Measurements from ENCODE around the gene BRD3. TPM values are rescaled to one million over a fixed set of nuclear protein-coding genes. Genes with fewer than 3 reads are reported as not detected.

BRD3 gene
- total and polyA plus RNA-seq, 2 of the 8 experiments (the other 6 are each of a cell fraction or from before 2014, with no cell fraction given) = 31.0 to 82.7 TPM

- Histone ChIP-seq H3K27ac (ENCODE audit: low read depth, low read length) (no peak overlapping the region), H3K36me3 (ENCODE audit: control insufficient read depth in 2 of 4, insufficient read depth in 4 of 4, low read length in 3 of 4) (peaks cover 32 to 79% (median 74%) of the 10 kb centered on the region in 4 experiments), H2BK12ac (ENCODE audit: low read depth, low read length) (no peak overlapping the region), H3K23me2 (ENCODE audit: low read depth, low read length) (no peaks in the 10 kb centered on the region), H2BK5ac (ENCODE audit: low read depth, low read length) (no peak overlapping the region), H3K4me3 (ENCODE audit: extremely low read depth in 1 of 4, insufficient read depth in 2 of 4, low read depth in 3 of 4, low read length in 4 of 4) (no peak overlapping the region), H3K4me1 (replicated peaks in 1 of 4; ENCODE audit: control insufficient read depth in 3 of 4, insufficient read depth in 4 of 4, low read length in 3 of 4) (no peaks in the 10 kb centered on the region; a peak in 1 of 7 replicates), H3K79me2 (ENCODE audit: control insufficient read depth in 1 of 2, insufficient read depth in 2 of 2, low read length in 2 of 2) (0 out of 4 replicates have a peak, but pooled peaks cover 0 to 1% of the 10 kb centered on the region in 2 experiments), H3K23ac (ENCODE audit: insufficient read length) (no peak overlapping the region), H2AK5ac (ENCODE audit: low read depth, low read length) (no peak overlapping the region), H3K9me3 (ENCODE audit: insufficient read depth in 2 of 2, low read depth in 1 of 2, low read length in 1 of 2) (no peaks in the 10 kb centered on the region), H3K9ac (replicated peaks in 1 of 4; ENCODE audit: extremely low read depth in 1 of 4, low read depth in 3 of 4, low read length in 3 of 4) (no peak overlapping the region), H4K91ac (replicated peaks; ENCODE audit: insufficient read length, low read length) (no peak overlapping the region), H4K20me1 (replicated peaks in 1 of 2; ENCODE audit: control insufficient read depth in 1 of 2, insufficient read depth in 2 of 2, low read length in 2 of 2) (peaks cover 13 to 22% of the 10 kb centered on the region in 2 experiments), H3K27me3 (replicated peaks in 1 of 4; ENCODE audit: control insufficient read depth in 3 of 4, extremely low read depth in 1 of 4, insufficient read depth in 3 of 4, low read length in 3 of 4) (no peaks in the 10 kb centered on the region), H3K18ac (ENCODE audit: extremely low read depth, low read length) (no peak overlapping the region), H3K4ac (replicated peaks; ENCODE audit: insufficient read length, low read depth, low read length) (no peak overlapping the region), H4K8ac (ENCODE audit: extremely low read depth, insufficient read depth, low read length) (no peak overlapping the region; the same call in 1 of the 2 replicates), H3K4me2 (ENCODE audit: insufficient read depth in 1 of 2, low read depth in 2 of 2, low read length in 2 of 2) (no peak overlapping the region), H4K5ac (ENCODE audit: insufficient read length, low read depth, low read length) (no peak overlapping the region), H2BK15ac (ENCODE audit: low read length) (no peak overlapping the region), H2BK20ac (ENCODE audit: low read length) (no peak overlapping the region), H3K14ac (ENCODE audit: insufficient read length) (no peak overlapping the region), H3K79me1 (ENCODE audit: low read depth, low read length) (peaks cover 4% of the 10 kb centered on the region; the same call in 1 of the 2 replicates), H2AFZ (ENCODE audit: low read length) (no peak overlapping the region), H2BK120ac (replicated peaks; ENCODE audit: low read depth, low read length) (no peak overlapping the region), H3K56ac (replicated peaks; ENCODE audit: insufficient read length, low read depth, low read length) (no peak overlapping the region)
- WGBS, 2 experiments (ENCODE audit: extremely low coverage in 1 of 2, insufficient coverage in 1 of 2, insufficient read length in 1 of 2, insufficient replicate concordance in 2 of 2, low coverage in 1 of 2, low lambda C conversion rate in 2 of 2, missing lambda C conversion rate in 1 of 2) = 96% methylated on average over 50 of the region's 53 CpGs; no CpG with 5 or more reads in 1 of the 2 experiments
- no peak for DNase-seq (ENCODE audit: low read depth in 1 of 2, low spot score in 2 of 2)
- FAIRE-seq = no peak
- POLR2A ChIA-PET (ENCODE audit: partially characterized antibody) = interaction anchor here (2.2 kb wide), 1 partner anchor 12 kb away, joined by 5 read pairs; no protein-coding TSS in a partner anchor
- CTCF ChIA-PET (ENCODE audit: partially characterized antibody) = interaction anchor here (1.2 to 1.6 kb wide), 3 partner anchors 12 to 22 kb away, joined by 3 to 4 read pairs (median 3); partner anchors contain the start of gene BRD3OS
- TF ChIP-seq SIN3A (conservative IDR thresholded peaks at IDR 0.05 in 1 of 2, IDR thresholded peaks at IDR 0.05 in 1 of 2; ENCODE audit: low read depth in 1 of 2, low read length in 2 of 2) (no peak), USF2 (IDR thresholded peaks at IDR 0.05; ENCODE audit: low read length) (no peak), RNF2 (IDR thresholded peaks at IDR 0.05; ENCODE audit: borderline replicate concordance, low read depth, low read length, missing control alignments, poor library complexity, severe bottlenecking) (no peak), ATF3 (IDR thresholded peaks at IDR 0.05; ENCODE audit: insufficient read depth, low read depth, low read length) (no peak), POLR2A (IDR thresholded peaks at IDR 0.05; ENCODE audit: control extremely low read depth in 1 of 2, low read depth in 2 of 2, low read length in 2 of 2) (no peak), HDAC6 (IDR thresholded peaks at IDR 0.05; ENCODE audit: low read depth, low read length) (no peak), KDM1A (IDR thresholded peaks at IDR 0.05; ENCODE audit: borderline replicate concordance, low read length) (no peak), SUZ12 (IDR thresholded peaks at IDR 0.05; ENCODE audit: low read length) (no peak), NANOG (IDR thresholded peaks at IDR 0.05; ENCODE audit: insufficient read depth, low read depth, low read length, poor library complexity, severe bottlenecking) (no peak), CHD1 (IDR thresholded peaks at IDR 0.05; ENCODE audit: low read depth, low read length) (no peak)
Measured at GRCh38 chr9:134047868-134048581, 19.8 kb downstream of the BRD3 start.
